HG03175 (cell line): ENCODE measurements around the gene GTF2IRD1.

ENCODE experiments used
- ATAC-seq: cut with Tn5 transposase; IDR thresholded peaks from one replicate; pipeline ENCODE4 v1.9.1; 2021; ENCODE audit warnings: mild to moderate bottlenecking, moderate library complexity; ENCODE audit not compliant: unreplicated experiment

Gene GTF2IRD1

DNA sequence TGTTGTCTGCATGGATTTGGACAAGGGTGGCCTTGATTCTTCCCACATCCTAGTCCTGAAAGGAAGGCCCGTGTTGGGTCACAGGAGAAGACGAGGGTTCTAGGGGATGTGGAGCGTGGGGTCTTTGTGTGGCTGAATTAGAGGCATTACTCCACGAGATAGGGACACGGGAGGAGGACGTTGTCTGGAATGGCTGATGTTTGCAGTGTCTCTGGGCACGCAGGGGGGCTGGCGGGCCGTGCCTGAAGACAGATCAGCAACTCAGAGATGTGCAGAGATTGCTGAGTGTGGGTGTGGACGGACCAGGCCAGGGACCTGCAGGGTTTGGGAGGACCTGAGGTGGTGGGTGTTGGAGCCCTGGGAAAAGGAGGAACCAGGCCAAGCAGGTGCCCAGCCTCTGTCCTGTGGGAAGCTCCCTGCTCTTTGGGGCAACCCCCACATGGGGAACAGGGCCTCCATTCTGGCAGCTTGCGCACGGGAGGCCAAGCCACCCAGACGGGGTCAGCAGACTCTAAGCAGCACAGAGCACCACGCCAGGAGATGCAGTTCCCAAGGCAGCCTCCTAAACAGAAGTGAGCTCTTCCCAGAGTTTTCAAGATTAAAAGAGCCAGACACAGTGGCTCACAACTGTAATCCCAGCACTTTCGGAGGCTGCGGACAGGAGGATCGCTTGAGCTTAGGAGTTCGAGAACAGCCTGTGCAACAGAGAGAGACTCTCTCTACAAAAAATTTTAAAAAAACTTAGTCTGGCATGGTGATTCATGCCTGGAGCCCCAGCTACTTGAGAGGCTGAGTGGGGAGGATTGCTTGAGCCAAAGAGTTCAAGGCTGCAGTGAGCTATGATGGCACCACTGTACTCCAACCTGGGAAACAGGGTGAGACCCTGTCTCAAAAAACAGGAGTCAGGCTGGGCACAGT is 132.8 kb downstream of the GTF2IRD1 start:
- ATAC-seq: no peak

DNA sequence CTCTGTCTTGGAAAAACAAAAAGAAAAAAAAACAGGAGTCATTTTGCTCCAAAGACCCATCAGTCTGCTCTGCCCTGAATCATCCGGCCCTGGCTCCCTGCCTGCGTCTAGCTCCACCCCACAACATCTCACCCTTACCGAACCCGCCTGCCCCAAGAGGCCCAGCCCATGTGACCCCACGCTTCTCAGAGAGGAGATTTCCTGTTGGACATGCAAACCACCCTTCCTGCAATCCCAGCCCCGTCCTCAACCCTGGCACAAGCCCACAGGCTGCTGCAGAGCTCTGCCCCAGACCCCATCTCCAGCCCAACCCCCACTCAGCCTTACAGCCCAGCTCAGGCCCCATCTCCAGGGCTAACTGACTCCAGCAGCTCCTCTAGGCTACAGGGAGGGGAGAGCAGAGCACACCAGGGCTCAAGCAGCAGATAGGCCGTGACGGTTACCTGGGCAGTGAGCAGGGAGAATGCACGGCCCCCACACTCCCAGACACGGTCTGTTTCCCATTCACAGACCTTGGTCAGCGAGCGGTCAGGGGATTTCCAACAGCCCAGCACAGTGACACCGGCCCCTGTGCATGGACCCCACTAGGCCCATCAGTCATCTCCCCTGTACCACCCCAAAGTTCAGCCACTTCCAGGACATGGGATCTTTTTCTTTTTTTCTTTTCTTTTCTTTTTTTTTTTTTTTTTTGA is 133.9 kb downstream of the GTF2IRD1 start:
- peak; percentile 92 for ATAC-seq

DNA sequence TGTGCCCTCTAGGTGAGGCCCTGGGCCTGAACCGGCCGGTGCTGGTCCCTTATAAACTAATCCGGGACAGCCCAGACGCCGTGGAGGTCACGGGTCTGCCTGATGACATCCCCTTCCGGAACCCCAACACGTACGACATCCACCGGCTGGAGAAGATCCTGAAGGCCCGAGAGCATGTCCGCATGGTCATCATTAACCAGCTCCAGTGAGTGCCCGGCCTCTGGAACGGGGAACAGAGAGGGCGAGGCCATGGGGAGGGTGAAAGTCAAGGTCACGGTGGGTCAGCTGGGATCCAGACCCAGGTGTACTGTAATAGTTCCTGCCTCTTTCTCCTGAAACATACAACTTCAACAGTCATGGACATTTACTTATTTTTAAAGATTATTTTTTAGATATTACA is 137.1 kb downstream of the GTF2IRD1 start:
- ATAC-seq: no peak

DNA sequence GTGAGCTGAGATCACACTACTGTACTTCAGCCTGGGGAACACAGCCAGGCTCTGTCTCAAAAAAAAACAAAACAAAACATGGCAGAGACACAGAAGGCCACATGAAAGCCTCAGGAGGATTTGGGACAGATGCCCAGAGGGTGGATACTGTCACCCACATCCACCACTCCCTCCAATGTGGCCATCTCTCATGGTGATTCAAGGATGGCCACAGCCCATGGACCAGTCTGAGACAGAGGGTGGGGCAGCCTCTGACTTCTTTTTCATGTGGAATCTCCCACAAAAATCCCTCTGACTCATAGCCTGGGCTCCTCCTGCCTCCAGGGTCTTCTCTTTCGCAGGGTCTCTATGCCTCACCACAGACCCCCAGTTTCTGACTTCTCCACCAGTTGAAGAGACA is 144.9 kb downstream of the GTF2IRD1 start:
- ATAC-seq: no peak

DNA sequence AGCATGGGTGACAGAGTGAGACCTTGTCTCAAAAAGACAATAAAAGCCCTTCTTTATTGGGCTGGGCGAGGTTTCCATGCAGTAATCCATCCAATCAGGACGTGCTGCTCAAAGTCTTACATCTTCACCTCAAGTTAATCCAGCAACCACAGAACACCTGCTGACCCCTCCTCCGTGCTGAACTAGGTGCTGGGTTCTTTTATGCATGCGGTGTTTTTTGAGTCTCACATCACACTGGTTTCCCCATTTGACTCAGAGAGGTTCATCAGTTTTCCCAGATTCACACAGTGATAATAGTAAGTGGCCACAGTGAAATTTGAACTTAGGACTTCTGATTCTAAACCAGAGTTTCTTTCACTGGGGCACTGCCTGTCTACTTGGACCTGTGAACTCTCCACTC is 145.5 kb downstream of the GTF2IRD1 start:
- peak; percentile 42 for ATAC-seq

DNA sequence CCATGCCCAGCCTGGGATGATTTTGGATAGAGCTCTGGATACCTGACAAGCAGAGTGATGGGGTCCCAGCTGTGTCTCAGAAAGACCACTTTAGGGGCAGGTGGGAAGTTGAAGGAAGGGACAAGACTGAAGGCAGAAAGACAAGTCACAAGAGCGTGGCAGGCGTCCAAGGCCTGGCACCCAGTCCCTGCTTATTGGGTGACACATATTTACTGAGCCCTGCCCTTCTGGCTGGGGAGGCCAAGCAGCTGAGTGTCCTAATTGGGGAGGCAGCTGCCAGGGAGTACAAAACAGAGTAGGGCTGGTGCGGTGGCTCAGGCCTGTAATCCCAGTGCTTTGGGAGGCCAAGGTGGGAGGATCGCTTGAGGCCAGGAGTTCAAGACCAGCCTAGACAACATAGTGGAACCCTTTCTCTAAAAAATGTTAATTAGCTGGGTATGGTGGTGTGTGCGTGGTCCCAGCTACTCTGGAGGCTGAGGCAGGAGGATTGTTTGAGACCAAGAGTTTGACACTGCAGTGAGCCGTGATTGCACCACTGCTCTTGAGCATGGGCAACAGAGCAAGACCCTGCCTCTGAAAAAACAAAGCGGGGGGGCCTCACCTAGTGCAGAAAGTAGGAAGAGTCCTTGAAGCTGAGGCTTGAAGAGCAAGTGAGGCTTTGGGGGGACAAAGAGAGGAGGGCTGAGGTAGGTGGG is 150.8 kb downstream of the GTF2IRD1 start:
- ATAC-seq: no peak

DNA sequence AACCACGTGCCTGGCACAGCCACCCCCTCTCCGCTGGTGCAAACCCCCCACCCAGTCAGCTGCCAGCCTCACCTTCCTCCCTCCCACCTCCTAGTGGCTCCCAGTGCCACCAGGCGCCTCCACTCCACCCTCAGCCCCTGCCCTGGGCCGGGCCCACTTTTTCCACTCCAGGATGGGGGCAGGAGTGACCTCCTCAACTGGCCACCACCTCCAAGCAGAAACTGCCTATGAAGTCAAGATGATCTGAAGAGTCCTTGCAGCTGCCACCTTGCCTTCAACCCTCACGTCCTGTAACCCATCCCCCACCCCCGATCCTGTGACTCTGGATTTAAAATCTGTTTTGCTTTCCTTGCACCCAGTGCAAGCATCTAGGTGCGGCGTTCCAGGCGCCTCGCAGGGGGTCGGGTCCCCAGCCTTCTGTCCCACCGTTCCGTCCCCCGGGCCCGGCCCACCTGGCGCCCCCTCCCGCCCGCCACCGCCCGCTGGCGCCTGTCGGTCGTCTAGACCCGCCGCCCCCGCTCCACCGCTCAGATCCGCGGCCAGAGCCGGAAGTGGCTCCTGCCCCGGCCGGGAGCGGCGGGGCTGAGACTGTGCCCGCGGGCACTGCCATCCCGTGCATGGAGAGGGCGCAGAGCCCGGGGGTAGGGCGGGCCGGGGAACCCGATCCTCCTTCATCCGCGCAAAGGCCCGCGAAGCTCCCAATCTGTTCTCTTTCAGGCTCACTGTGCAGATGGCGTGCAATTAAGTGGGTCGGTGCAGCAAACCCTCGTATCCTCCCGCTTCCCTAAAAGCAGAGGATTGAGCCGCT is 152.6 kb downstream of the GTF2IRD1 start:
- peak; percentile 46 for ATAC-seq

DNA sequence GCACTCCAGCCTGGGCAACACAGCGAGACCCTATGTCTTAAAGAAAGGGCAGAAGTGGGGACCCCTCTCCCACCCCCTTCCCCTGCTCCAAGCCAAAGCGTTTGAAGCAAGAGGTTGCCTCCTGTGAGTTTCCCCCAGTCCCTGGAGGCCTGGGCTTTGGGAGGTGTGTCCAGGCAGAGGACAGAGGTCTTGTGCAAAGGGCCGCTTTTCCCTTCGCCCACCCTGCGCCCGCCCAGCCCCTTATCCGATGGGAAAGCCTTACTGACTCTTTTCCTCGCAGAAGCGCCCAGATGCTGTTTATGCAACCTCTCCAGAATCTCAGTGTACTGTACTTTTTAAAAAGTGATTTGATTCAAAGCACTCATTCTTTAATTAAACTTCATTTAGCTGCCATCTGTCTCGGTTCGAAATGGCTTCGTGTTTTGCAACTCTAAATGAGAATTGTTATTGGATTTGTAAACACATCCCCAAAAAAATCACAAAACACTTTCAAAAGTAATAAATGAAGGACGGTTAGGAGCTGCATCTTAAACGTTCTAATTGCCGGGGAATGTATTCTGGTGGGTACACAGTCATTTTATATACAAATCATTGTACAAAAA is 153.3 kb downstream of the GTF2IRD1 start:
- ATAC-seq: no peak

DNA sequence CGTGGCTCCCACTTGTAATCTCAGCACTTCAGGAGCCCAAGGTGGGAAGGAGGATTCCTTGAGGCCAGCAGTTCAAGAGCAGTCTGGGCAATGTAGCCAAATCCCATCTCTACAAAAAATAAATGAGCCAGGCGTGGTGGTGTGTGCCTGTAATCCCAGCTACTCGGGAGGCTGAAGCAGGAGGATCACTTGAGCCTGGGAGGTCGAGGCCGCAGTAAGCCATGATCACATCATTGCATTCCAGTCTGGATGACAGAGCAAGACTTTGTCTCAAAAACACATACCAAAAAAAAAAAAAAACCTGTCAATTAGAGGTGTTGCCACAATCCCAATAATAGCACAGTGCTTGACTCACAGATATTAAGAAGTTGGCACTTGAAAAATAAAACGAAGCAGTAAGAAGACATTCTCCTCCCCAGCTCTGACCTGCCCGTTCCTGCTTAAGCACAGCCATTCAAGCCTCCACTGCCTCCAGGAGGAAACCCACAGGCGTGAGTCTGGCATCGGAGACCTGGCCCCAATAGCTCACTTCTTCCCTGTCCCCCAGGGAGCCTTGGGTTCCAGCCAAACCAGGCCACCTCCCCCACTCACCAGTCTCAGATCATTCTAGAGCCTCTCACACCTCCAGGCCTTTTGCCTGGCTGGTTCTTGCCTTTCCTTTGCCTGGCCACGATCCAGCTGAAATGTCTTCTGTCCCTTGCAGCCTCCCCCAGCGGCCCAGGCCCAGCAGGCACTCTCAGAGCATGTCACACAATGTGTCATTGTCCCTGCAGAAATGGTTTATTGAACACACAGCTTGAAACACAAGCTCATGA is 158.5 kb downstream of the GTF2IRD1 start:
- no peak for ATAC-seq

DNA sequence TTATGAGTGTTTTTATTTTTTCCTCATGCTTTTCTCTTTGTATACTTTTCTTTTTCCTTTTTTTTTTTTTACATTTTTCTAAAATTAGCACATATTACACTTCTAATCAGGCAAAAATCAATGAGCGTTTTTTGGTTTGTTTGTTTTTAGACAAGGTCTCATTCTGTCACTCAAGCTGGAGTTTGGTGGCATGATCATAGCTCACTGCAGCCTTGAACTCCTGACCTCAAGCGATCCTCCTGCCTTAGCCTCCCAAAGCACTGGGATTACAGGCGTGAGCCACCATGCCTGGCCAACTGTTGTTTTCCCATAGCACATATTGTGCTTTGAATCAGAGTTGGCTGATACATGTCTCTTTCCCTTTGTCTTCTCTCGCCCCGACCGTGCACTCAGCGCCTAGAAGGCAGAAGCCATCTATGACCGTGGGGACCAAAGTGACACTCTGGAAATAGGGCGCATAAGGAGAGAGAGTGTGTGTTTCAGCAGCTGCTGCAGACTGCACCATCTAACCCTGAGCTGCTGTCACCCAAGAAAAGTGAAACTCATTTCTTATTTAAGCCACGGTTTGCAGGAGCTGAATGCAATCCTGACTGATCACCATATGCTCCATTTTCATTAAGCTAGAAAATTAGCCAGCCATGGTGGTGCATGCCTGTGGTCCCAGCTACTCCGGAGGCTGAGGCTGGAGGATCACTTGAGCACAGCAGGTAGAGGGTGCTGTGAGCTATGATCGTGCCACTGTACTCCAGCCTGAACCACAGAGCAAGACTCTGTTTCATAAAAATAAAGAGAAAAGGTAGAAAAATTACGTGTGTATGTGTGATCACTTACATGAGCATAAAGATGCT is 162.5 kb downstream of the GTF2IRD1 start:
- ATAC-seq: no peak

DNA sequence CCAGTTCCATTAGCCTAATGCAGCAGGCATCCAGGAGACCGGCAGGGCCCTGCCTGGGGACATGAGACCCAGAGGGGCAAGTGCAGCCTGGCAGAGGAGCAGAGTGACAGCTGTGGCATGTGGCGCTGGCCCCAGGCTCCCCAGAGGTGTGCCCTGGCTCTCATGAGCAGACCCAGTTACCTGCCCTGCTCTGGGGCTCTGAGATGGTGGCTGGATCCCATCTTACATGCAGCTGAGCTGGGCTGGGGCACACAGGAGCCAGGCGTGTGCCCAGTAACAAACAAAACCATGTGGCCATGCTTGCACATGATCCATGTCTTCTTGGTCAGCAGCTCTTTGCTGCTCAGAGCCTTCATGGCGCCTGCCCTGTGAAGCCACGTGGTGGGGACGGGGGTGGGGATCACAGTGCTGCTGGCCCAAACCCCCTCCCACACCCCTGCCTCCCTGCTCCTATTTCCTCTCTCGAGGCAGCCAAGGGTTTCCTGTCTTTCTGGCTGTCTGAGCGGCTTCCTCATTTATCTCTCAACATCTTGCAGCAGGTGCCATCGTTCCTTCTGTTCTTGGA is 163.6 kb downstream of the GTF2IRD1 start:
- ATAC-seq: no peak

DNA sequence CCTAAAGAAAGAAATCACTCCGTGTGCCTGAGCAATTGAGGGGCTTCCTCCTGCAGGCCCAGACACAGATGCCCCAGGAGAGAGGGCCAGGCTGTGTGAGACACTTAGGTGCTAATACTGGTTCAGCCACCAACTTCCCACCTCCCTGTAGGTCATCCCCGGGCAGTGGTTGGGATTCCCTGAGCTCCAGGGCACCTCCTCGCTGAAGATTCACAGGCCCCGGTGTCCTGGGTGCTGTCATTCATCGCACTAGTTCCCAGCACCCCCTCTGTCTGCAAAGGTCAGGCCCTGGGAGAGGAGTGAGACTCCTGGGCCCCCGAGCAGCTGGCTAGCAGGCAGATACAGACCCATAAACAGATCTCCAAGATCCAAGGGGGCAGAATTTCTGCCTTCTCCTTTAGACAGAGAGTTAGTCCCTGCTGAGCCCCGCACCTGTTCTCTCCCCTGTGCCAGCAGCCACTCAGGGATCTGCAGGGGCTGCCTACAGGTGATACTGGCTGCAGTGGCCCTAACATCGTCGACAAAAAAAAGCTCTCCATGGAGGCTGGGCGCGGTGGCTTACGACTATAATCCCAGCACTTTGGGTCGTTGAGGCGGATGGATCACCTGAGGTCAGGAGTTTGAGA is 165.6 kb downstream of the GTF2IRD1 start:
- no peak for ATAC-seq

DNA sequence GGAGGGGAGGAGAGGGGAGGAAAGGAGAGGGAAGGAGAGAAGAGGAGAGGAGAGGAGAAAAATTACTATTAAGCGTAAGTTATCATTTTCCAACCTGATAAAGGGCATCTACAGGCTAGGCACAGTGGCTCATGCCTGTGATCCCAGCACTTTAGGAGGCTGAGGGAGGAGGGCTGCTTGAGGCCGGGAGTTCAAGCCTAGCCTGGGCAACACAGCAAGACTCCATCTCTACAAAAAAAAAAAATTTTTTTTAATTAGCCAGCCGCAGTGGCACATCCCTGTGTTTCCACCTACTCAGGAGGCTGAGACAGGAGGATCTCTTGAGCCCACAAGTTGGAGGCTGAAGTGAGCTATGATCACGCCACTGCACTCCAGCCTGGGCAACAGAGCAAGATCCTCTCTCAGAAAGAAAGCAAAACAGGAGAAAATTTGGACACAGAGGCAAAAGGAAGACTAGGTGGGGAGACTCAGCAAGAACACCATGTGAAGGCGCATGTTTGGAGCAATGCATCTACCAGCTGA is 168.6 kb downstream of the GTF2IRD1 start:
- ATAC-seq: no peak

DNA sequence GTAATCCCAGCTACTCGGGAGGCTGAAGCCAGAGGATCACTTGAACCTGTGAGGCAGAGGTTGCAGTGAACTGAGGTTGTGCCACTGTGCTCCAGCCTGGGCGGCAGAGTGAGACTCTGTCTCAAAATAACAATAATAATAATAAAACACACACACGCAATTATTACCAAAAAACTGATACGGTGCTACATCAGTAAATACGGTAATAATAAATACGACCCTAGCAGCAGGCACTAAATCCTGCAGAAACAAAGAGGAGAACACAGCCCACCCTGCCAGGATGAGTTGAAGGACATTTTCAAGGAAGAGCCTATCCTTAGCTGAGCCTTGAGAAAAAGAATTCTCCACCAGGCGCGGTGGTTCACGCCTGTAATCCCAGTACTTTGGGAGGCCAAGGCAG is 169.4 kb downstream of the GTF2IRD1 start:
- no peak for ATAC-seq

DNA sequence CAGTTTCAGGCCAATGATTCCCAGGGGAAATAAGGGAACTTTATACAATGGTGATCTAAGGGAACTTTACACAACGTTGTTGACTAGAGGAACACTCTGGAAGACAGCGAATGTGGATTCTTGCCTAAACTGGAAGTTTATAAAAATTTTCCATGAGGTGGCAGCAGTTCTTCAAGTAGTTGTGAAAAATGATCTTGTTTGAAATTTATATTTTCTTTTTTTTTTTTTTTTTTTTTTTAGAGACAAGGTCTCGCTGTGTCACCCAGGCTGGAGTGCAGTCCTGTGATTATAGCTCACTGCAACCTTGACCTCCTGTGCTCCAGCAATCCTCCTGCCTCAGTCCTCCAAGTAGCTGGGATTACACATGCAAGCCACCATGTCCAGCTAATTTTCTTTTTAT is 171.7 kb downstream of the GTF2IRD1 start:
- no peak for ATAC-seq

DNA sequence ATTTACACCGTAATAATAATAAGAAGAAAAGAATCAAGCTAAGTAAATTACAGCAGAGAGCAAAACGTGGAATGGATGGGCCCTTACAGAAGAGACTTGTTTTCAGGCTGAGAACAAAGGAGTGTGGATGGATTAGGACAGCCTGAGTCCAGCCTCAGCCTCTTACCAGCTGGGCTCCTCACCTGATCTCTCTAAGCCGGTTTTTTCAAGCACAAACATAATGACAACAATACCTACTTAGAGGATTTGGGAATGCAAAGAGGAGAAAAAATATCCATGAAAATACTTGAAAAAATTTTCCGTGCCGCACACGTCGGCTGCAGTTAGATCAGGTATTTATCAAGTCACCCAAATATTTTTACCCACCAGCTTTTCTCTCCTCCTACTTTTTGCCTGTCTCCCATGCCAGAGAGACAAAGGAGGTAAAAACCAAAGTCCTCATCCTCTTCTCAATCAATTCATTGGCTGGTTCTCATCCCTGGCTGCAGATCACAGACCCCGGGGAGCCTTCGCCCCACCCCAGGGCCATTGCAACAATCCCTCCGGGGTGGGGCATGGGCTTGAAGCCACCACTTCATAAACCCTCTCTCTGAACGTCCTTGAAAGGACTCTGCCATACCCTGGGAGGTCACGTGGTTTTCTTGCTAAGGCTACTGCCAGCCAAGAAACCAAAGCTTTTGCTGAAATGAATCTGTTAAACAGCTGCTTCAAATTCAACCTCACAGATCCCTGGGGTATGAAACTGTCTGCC is 174.1 kb downstream of the GTF2IRD1 start:
- no peak for ATAC-seq

DNA sequence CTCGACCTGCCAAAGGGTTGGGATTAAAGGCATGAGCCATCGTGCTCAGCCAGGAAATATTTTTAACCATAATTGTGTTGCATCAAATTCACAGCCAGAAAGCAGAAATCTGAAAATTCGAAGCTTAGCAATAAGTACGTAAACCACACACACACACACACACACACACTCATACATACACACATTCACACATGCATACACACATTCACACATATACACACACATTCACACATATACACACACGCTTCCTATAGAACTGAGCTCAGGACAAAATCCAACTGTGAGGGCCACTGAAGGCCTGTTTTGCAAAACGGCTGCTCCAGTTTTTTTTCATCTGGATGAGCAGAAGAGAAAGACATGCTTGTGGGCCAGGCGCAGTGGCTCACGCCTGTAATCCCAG is 178.8 kb downstream of the GTF2IRD1 start:
- ATAC-seq: no peak
